Measurements from ENCODE around the gene CEMP1.
A peak's percentile ranks its signal among the peaks of the same experiment; 100 is the strongest.
"Not testable (repeated sequence)": the region's sequence is repeated elsewhere in the genome, so short reads cannot be mapped to it uniquely, and the experiment has no call there.

Gene CEMP1

DNA sequence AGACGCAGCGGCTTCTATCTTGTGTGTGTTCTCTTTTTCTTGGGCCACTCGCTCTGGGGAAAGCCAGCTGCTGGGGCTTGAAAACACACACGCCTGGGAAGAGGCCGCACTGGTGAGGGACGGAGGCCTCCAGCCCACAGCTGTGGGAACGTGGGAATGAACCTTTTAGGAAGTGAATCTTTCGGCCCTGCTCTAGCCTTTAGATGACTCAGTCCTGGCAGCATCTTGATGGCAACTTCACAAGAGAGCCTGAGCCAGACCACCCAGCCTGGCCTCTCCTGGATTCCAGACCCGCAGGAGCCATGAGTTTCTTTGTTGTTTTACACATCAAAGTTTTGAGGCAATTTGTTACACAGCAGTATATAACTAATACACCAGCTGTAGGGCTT is 4.4 kb upstream of the CEMP1 start:
- no peak for DNase-seq (ENCODE audit: low spot score)

- not testable (repeated sequence) for DNase-seq (ENCODE audit: low spot score)
These were observed 3.1 kb upstream of the CEMP1 start for GRCh38 chr16:2534335-2534734.

DNA sequence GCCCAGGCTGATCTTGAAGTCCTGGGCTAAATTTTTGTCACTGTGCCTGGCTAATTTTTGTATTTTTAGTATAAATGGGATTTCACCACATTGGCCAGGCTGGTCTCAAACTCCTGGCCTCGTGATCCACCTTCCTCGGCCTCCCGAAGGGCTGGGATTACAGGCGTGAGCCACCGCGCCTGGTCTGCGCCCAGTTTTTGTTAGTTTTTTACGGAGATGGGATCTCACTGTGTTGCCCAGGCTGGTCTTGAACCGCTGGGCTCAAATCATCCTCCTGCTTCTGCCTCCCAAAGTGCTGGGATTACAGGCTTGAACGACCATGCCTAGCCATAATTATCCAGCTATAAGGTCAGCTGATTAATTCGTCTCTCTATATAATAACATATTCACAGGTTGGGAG is 2.7 kb upstream of the CEMP1 start:
- DNase-seq (ENCODE audit: low spot score), result no peak

DNA sequence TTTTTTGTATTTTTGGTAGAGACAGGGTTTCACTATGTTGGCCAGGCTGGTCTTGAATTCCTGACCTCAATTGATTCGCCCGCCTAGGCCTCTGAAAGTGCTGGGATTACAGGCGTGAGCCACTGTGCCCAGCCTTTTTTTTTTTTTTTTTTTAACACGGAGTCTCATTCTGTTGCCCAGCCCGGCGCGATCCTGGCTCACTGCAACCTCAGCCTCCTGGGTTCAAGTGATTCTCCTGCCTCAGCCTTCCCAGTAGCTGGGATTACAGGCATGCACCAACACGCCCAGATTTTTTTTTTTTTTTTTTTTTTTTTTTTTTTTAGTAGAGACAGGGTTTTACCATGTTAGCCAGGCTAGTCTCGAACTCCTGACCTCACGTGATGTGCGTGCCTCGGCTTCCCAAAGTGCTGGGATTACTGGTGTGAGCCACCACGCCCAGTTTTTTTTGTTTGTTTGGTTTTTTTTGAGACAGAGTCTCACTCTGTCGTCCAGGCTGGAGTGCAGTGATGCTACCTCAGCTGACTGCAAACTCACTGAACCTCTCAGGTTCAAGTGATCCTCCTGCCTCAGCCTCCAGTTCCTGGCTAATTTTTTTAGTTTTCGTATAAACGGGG is 2.0 kb upstream of the CEMP1 start:
- DNase-seq (ENCODE audit: low spot score), result not testable (repeated sequence)

- peak; percentile 85 for DNase-seq (ENCODE audit: low spot score)
These were observed 1.4 kb upstream of the CEMP1 start for GRCh38 chr16:2532494-2533141.

GRCh38 chr16:2531696-2532493 is 687 bp upstream of the CEMP1 start:
- DNase-seq (ENCODE audit: low spot score), result peak; percentile 97

- DNase-seq (ENCODE audit: low spot score), result no peak
These were observed 434 bp downstream of the CEMP1 start for GRCh38 chr16:2530629-2531318.

- DNase-seq (ENCODE audit: low spot score), result no peak
These were observed 1.1 kb downstream of the CEMP1 start for GRCh38 chr16:2529961-2530628.

DNA sequence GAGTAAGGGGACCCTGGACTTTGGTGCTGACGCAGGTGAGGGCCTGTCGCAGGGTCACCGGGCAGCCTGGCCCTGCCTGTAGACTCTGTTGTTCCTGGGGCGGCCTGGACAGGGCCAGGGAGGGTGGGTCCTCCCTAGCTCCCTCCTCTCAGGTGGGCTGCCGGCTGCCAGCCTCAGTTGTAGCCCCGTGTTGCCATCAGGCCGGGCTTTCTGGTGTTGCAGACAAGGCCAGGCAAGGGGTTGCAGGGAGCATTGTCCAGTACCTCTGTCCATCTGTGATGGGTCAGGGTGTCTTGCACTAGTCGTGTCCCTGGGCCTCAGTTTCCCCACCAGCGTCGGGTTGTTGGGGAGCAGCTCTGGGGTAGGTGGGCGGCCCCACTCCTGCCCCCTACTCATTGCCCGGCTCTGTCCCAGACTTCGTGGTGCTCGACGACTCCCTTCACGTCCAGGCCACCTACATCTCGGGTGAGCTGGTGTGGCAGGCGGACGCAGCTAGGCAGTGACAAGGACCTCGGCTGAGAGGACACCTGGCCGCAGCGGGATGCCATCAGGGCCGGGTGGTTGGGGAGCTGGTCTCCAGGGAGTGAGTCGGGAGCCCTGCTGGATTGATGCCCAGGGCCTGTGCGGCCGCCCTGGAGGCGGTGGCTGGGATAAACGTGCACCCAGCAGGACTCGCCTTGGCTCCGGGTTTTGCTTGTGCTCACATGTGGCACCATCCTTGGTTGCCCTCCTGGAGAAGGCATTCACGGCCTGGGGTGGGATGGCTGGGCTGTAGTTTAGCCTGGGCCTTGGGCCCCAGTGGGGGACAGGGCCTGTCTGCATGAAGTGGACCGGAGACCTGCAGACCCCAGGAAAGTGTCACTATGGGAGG is 1.9 kb downstream of the CEMP1 start:
- no peak for DNase-seq (ENCODE audit: low spot score)

DNA sequence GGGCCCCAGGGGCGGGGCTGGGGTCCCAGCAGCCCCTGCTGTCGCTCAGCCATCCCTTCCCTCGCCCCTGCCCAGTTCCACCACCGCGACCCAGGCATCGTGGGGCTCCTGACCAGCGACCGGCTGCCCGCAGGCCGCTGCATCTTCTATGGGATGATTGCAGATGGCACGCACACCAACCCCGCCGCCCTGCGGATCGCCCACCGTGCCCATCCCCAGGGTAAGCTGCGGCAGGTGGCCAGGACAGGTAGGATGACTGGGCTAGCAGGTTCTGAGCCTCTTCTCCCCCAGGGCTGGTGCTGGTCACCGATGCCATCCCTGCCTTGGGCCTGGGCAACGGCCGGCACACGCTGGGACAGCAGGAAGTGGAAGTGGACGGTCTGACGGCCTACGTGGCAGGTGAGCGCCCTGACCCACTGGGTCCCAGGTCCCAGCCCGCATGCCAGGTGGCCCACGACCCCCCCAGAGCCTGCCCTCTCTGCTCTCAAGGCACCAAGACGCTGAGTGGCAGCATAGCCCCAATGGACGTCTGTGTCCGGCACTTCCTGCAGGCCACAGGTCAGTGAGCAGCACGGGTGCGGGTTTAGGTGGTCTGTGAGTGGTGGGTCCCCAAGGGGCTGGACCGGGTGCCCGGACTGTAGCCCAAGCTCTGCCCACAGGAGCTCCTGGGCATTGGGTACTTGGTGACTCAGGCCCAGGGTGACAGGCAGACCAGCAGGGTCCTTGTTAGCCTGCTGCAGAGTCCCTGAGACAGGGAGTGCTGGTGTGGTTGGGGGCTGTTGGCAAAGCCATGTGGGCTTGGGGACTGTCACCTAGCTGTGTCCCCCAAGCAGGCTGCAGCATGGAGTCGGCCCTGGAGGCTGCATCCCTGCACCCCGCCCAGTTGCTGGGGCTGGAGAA is 2.8 kb downstream of the CEMP1 start:
- DNase-seq (ENCODE audit: low spot score), result no peak

DNA sequence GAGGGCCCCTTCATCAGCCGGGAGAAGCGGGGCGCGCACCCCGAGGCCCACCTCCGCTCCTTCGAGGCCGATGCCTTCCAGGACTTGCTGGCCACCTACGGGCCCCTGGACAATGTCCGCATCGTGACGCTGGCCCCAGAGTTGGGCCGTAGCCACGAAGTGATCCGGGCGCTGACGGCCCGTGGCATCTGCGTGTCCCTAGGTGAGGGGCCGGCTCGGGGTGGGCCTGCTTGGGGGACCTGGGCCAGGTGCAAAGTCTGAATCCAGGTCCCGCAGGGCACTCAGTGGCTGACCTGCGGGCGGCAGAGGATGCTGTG is 3.5 kb downstream of the CEMP1 start:
- DNase-seq (ENCODE audit: low spot score), result no peak

DNA sequence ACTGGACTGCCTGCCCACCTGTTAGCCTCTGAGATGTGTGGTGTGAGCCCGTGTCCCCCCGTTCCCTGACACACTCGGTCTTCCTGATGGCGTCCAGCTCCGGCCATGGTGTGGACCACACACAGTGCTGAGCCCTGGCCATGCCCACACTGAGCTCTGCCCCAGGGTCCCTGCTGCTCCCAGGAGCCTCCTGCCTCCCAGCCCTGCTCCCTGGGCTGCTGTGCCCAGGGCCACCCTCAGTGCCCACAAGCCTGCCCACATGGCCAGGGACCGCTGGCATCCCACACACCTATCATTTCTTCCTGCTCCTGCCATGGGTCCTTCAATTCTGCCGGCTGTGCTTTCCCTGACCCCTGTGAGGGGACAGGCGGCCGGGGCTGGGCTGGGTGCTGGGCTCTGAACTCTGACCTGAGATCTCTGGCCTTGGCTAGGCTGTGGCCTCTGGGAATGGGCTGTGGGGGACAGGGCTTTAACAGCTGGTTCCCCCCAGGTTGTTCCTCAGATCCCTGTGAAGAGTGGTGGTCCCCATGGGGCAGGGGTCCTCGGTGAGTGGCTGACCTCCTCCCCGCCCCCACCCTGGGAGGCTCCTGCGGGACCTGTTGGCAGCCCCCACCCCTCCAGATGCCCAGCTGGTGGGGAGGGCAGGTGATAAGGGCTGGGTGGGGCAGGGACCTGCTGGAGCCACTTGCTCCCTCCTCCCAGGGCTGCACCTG is 4.0 kb downstream of the CEMP1 start:
- no peak for DNase-seq (ENCODE audit: low spot score)

GRCh38 chr16:2526135-2526534 is 5.1 kb downstream of the CEMP1 start:
- no peak for DNase-seq (ENCODE audit: low spot score)

- DNase-seq (ENCODE audit: low spot score), result no peak
These were observed 6.8 kb downstream of the CEMP1 start for GRCh38 chr16:2524339-2524938.

GRCh38 chr16:2523801-2524231 is 7.4 kb downstream of the CEMP1 start:
- DNase-seq (ENCODE audit: low spot score), result no peak

- DNase-seq (ENCODE audit: low spot score), result no peak
These were observed 10.2 kb downstream of the CEMP1 start for GRCh38 chr16:2520784-2521531.

- peak; percentile 78 for DNase-seq (ENCODE audit: low spot score)
These were observed 11.0 kb downstream of the CEMP1 start, which contains the start of gene AMDHD2 for GRCh38 chr16:2520097-2520783. Gene AMDHD2, plus strand, starts transcription at chr16:2520371. Its CDS starts 88 bp downstream, at chr16:2520459.

DNA sequence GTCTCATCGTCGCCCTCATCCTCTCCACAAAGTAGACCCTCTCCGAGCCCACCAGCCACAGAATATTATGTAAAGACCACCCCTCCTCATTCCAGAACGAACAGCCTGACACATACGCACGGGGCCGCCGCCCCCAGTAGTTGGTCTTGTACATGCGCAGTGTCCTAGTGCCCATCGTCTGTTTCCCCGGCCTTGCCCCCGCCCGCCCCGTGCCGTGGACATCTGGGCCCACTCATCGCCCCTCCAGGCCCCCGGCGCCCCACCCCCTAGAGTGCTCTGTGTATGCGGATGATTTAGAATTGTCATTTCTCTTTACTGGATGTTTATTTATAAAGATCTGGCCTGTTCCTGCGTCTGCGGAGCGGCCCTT is 11.5 kb downstream of the CEMP1 start:
- DNase-seq (ENCODE audit: low spot score), result no peak

Data from cerebellar cortex (tissue), 1 donor.